Measurements from ENCODE around the gene MUC7. TPM values are rescaled to one million over a fixed set of nuclear protein-coding genes. Genes with fewer than 3 reads are reported as not detected.

MUC7 gene
- polyA plus RNA-seq, 5 donors, result not detected

Other genes with a start within 250 kb of the MUC7 start
- gene FDCSP, start 246.1 kb upstream of the MUC7 start, polyA plus RNA-seq (ENCODE audit: insufficient read depth in 1 of 5, insufficient read length in 5 of 5, low replicate concordance in 1 of 5), result not detected
- gene CSN3, start 229.6 kb upstream of the MUC7 start, polyA plus RNA-seq (ENCODE audit: insufficient read depth in 1 of 5, insufficient read length in 5 of 5, low replicate concordance in 1 of 5), result not detected
- gene CABS1, start 137.2 kb upstream of the MUC7 start, polyA plus RNA-seq (ENCODE audit: insufficient read depth in 1 of 5, insufficient read length in 5 of 5, low replicate concordance in 1 of 5), result not detected
- gene SMR3A, start 111.4 kb upstream of the MUC7 start, polyA plus RNA-seq (ENCODE audit: insufficient read depth in 1 of 5, insufficient read length in 5 of 5, low replicate concordance in 1 of 5), result not detected
- not detected for gene SMR3B, start 89.1 kb upstream of the MUC7 start, polyA plus RNA-seq (ENCODE audit: insufficient read depth in 1 of 5, insufficient read length in 5 of 5, low replicate concordance in 1 of 5)
- not detected for gene OPRPN, start 74.3 kb upstream of the MUC7 start, polyA plus RNA-seq (ENCODE audit: insufficient read depth in 1 of 5, insufficient read length in 5 of 5, low replicate concordance in 1 of 5)
- under 1 TPM in 2 of 5 donors, not detected in 3; 0.49 to 0.58 TPM for gene AMTN, start 46.4 kb downstream of the MUC7 start, polyA plus RNA-seq (ENCODE audit: insufficient read depth in 1 of 5, insufficient read length in 5 of 5, low replicate concordance in 1 of 5)
- gene AMBN, start 120.1 kb downstream of the MUC7 start, polyA plus RNA-seq (ENCODE audit: insufficient read depth in 1 of 5, insufficient read length in 5 of 5, low replicate concordance in 1 of 5), result not detected
- under 1 TPM; 0.14 to 0.84 (median 0.42) TPM for gene ENAM, start 156.5 kb downstream of the MUC7 start, polyA plus RNA-seq (ENCODE audit: insufficient read depth in 1 of 5, insufficient read length in 5 of 5, low replicate concordance in 1 of 5)
- gene JCHAIN, start 194.3 kb downstream of the MUC7 start, polyA plus RNA-seq (ENCODE audit: insufficient read depth in 1 of 5, insufficient read length in 5 of 5, low replicate concordance in 1 of 5), result 1 to 10 TPM; 1.9 to 4.1 (median 2.2) TPM
- 10 to 100 TPM; 27.9 to 37.2 (median 34.8) TPM for gene UTP3, start 216.3 kb downstream of the MUC7 start, polyA plus RNA-seq (ENCODE audit: insufficient read depth in 1 of 5, insufficient read length in 5 of 5, low replicate concordance in 1 of 5)
- 100 to 1,000 TPM; 104 to 151 (median 137) TPM for gene RUFY3, start 249.8 kb downstream of the MUC7 start, polyA plus RNA-seq (ENCODE audit: insufficient read depth in 1 of 5, insufficient read length in 5 of 5, low replicate concordance in 1 of 5)